HUES64 (cell line): ENCODE measurements around the gene BSN.

ENCODE experiments used
- H3K27ac ChIP-seq: 2 replicates; pipeline ENCODE4 v1.7.0; 2013; ENCODE audit warnings: low read depth, low read length, inconsistent platforms
- H3K27me3 ChIP-seq: 2 replicates; pipeline ENCODE4 v1.6.1; 2013; ENCODE audit warnings: mild to moderate bottlenecking, low read length; ENCODE audit not compliant: insufficient read depth
- H3K36me3 ChIP-seq: 2 replicates; pipeline ENCODE4 v1.6.1; 2013; ENCODE audit warnings: mild to moderate bottlenecking, low read length; ENCODE audit not compliant: insufficient read depth
- H3K4me1 ChIP-seq: 2 replicates; pipeline ENCODE4 v1.6.1; 2013; ENCODE audit warnings: mild to moderate bottlenecking, low read length, moderate library complexity; ENCODE audit not compliant: insufficient read depth
- H3K4me3 ChIP-seq: 2 replicates; pipeline ENCODE4 v1.5.1; 2013; ENCODE audit warnings: mild to moderate bottlenecking, low read length, moderate library complexity
- H3K9ac ChIP-seq: 2 replicates; pipeline ENCODE4 v1.6.1; 2013; ENCODE audit warnings: mild to moderate bottlenecking, low read depth, low read length
- H3K9me3 ChIP-seq: 2 replicates; pipeline ENCODE4 v1.6.1; 2013; ENCODE audit warnings: low read depth, low read length; ENCODE audit not compliant: insufficient read depth
- WGBS: fragments of 150-250, 120-280 bp; methylation state at CpG from one replicate; pipeline ENCODE4 v1.1.7; 2013; ENCODE audit warnings: missing lambda C conversion rate; 5-methylcytosine and 5-hydroxymethylcytosine counted together

Gene BSN

GRCh38 chr3:49656541-49657112 is 102.3 kb downstream of the BSN start:
- no peak overlapping the region for H3K4me3 ChIP-seq

GRCh38 chr3:49657208-49657915 is 103.1 kb downstream of the BSN start:
- Histone ChIP-seq H3K9me3 (no peaks in the 10 kb centered on the region), H3K4me3 (no peak overlapping the region), H3K27ac (no peak overlapping the region), H3K4me1 (no peaks in the 10 kb centered on the region), H3K9ac (no peak overlapping the region), H3K36me3 (no peaks in the 10 kb centered on the region), H3K27me3 (no peaks in the 10 kb centered on the region)
- 95% methylated on average over 36 of the region's 36 CpGs for WGBS

More at GRCh38 chr3:49656541-49657112, 102.3 kb downstream of the BSN start:
- Histone ChIP-seq H3K27ac (no peak overlapping the region), H3K9ac (no peak overlapping the region), H3K36me3 (no peaks in the 10 kb centered on the region), H3K4me1 (no peaks in the 10 kb centered on the region), H3K9me3 (no peaks in the 10 kb centered on the region), H3K27me3 (no peaks in the 10 kb centered on the region)
- 90% methylated on average over 18 of the region's 18 CpGs for WGBS

DNA sequence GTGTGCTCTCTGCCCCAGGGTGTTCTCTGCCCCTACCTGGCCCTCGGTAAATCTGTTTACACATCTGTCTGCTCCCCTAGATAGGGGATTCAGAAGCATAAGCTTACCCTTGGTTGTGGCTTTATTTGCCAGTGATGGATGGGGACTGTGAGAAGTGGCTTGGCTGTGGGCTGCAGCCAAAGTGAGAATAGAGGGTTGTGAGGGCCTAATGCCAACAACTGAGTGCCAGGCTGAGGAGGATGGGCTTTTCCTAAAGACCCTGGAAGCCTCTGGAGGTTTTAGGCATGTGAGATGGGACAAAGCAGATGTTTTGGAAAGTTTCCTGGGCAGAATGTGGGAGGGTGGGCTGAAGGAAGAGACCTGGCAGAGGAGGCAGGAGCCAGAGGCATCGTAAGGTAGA is 104.4 kb downstream of the BSN start:
- Histone ChIP-seq H3K9ac (no peak overlapping the region), H3K4me1 (no peaks in the 10 kb centered on the region), H3K27me3 (no peaks in the 10 kb centered on the region), H3K9me3 (no peaks in the 10 kb centered on the region), H3K4me3 (no peak overlapping the region), H3K36me3 (no peaks in the 10 kb centered on the region), H3K27ac (no peak overlapping the region)
- 95% methylated on average over 2 of the region's 2 CpGs for WGBS

DNA sequence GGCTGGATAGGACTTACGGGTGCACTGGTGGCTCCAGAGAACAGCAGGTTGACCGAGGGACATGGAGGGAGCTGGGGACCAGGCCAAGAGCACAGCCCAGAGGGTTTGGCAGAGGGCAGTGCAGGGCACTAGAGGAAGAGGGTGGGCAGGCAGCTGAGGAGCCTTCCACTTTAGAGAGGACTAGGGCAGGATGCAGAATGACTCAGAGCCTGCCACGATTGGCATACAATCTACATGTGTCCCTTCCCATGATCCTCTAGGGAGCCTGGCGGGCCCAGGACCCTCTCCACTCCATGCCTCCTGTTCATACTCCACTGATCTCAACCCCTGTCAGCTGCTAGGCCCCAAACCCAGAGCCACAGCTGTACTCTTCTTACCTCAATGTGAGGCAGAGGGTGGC is 105.5 kb downstream of the BSN start:
- H3K36me3 ChIP-seq = no peaks in the 10 kb centered on the region
- no peak overlapping the region for H3K4me3 ChIP-seq
- H3K4me1 ChIP-seq = no peaks in the 10 kb centered on the region
- WGBS = 86% methylated on average over 4 of the region's 4 CpGs
- no peak overlapping the region for H3K9ac ChIP-seq
- H3K9me3 ChIP-seq = no peaks in the 10 kb centered on the region
- H3K27ac ChIP-seq = no peak overlapping the region
- no peaks in the 10 kb centered on the region for H3K27me3 ChIP-seq

DNA sequence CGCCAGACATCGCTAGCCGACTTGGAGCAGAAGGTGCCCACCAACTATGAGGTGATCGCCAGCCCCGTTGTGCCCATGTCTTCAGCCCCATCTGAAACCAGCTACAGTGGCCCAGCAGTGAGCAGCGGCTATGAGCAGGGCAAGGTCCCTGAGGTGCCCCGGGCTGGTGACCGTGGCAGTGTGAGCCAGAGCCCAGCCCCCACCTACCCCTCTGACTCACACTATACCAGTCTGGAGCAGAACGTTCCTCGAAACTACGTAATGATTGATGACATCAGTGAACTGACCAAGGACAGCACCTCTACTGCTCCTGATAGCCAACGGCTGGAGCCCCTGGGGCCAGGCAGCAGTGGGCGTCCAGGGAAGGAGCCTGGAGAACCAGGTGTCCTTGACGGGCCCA is 107.0 kb downstream of the BSN start:
- H3K4me3 ChIP-seq = no peak overlapping the region
- 94% methylated on average over 14 of the region's 14 CpGs for WGBS
- H3K36me3 ChIP-seq = no peaks in the 10 kb centered on the region
- H3K27ac ChIP-seq = no peak overlapping the region
- H3K9me3 ChIP-seq = no peaks in the 10 kb centered on the region
- no peaks in the 10 kb centered on the region for H3K27me3 ChIP-seq
- H3K9ac ChIP-seq = no peak overlapping the region
- H3K4me1 ChIP-seq = no peaks in the 10 kb centered on the region

DNA sequence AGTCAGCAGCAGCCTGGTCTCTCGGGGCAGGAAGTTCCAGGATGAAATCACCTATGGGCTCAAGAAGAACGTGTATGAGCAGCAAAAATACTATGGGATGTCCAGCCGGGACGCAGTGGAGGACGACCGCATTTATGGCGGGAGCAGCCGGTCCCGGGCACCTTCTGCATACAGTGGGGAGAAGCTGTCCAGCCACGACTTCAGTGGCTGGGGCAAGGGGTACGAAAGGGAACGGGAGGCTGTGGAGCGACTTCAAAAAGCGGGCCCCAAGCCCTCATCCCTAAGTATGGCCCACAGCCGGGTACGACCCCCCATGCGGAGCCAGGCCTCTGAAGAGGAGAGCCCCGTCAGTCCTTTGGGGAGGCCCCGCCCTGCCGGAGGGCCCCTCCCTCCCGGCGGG is 107.7 kb downstream of the BSN start:
- no peak overlapping the region for H3K27ac ChIP-seq
- no peaks in the 10 kb centered on the region for H3K9me3 ChIP-seq
- H3K4me1 ChIP-seq = no peaks in the 10 kb centered on the region; the same call in 1 of the 2 replicates
- H3K36me3 ChIP-seq = no peaks in the 10 kb centered on the region
- no peaks in the 10 kb centered on the region for H3K27me3 ChIP-seq
- no peak overlapping the region for H3K4me3 ChIP-seq
- no peak overlapping the region for H3K9ac ChIP-seq
- WGBS = 90% methylated on average over 22 of the region's 22 CpGs

- H3K27me3 ChIP-seq = no peaks in the 10 kb centered on the region
- H3K27ac ChIP-seq = no peak overlapping the region
- H3K9ac ChIP-seq = no peak overlapping the region
- no peaks in the 10 kb centered on the region for H3K36me3 ChIP-seq
- H3K9me3 ChIP-seq = no peaks in the 10 kb centered on the region
- H3K4me1 ChIP-seq = no peaks in the 10 kb centered on the region; the same call in 1 of the 2 replicates
- H3K4me3 ChIP-seq = no peak overlapping the region
- WGBS = 94% methylated on average over 34 of the region's 34 CpGs
These were observed 108.6 kb downstream of the BSN start for GRCh38 chr3:49662720-49663413.

DNA sequence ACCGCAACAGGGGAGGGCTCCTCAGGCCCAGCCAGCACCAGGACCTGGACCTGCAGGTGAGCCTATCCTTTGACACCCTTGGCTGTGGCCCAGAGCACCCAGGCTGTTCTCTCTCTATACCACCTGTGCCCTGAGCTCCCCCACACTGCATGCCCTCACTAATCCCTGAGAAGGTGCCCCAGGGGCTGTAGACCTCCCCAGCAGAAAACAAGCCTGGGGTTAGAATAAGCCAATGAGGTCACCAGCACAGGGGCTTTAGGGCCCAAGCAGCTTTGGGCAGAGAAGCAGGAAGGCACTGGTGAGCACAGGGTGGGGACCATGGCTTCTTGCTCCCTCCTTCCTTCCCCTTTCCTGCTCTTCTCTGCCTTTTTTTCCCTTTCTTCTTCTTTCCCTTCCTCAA is 109.6 kb downstream of the BSN start:
- Histone ChIP-seq H3K4me3 (no peak overlapping the region), H3K9me3 (no peaks in the 10 kb centered on the region), H3K4me1 (peaks cover 3% of the 10 kb centered on the region; the same call in 1 of the 2 replicates), H3K36me3 (no peaks in the 10 kb centered on the region), H3K27ac (no peak overlapping the region), H3K27me3 (no peaks in the 10 kb centered on the region), H3K9ac (no peak overlapping the region)
- WGBS = 97% methylated on average over 1 of the region's 1 CpG

DNA sequence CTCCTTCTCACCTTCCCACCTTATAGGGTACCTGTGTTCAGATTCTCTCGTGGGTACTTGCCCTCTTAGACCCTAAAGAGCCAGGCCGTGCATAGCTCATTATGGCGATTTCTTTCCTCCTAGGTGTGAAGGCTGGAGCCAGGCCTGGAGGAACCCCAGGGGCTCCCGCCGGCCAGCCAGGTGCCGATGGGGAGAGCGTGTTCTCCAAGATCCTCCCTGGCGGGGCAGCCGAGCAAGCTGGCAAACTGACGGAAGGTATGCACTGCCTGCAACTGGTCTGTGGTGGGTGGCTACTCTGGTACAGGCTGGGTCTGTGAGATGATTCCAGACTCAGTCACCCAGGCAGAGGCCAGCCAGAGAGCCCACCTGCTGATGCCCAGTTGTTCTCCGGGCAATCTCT is 110.0 kb downstream of the BSN start:
- Histone ChIP-seq H3K9ac (no peak overlapping the region; the same call in 1 of the 2 replicates), H3K4me1 (peaks cover 3% of the 10 kb centered on the region; the same call in 1 of the 2 replicates), H3K36me3 (no peaks in the 10 kb centered on the region), H3K27ac (no peak overlapping the region), H3K4me3 (no peak overlapping the region), H3K27me3 (no peaks in the 10 kb centered on the region), H3K9me3 (no peaks in the 10 kb centered on the region)
- 93% methylated on average over 11 of the region's 11 CpGs for WGBS

DNA sequence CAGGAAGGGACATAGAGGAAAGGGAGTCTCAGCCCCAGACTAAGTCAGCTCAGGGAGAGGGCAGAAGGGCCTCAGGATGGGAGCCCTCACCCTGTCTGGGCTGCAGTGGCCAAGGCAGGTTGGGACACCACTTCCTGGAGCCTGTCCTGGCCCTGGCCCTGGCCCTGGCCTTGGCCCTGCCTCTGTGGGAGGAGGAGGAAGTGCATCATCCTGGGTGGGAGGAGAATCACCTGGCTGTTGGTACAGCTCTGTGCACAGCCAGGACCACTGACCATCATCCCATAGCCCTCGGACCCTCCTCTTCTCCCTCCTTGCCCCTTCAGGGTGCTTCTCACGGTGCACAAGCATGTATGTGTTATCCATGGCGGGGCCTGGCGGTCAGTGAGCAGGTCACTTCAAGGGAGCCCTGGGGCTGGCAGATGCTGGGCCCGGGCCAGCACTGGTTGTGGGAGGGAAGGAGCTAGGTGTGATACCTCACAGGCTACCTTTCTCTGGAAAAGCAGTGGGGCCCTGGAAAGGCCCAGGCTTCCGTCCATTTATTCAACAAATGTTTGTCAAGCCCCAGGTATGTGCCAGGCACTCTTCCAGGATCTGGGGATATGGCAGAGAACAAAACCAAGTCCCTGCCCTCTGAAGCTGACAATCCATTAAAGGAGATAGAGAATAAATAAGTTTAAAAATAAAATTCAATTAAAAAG is 111.7 kb downstream of the BSN start:
- Histone ChIP-seq H3K9ac (no peak overlapping the region), H3K27ac (no peak overlapping the region), H3K4me3 (no peak overlapping the region), H3K36me3 (no peaks in the 10 kb centered on the region), H3K27me3 (no peaks in the 10 kb centered on the region), H3K9me3 (no peaks in the 10 kb centered on the region), H3K4me1 (peaks cover 3% of the 10 kb centered on the region; the same call in 1 of the 2 replicates)
- WGBS = 87% methylated on average over 6 of the region's 6 CpGs

DNA sequence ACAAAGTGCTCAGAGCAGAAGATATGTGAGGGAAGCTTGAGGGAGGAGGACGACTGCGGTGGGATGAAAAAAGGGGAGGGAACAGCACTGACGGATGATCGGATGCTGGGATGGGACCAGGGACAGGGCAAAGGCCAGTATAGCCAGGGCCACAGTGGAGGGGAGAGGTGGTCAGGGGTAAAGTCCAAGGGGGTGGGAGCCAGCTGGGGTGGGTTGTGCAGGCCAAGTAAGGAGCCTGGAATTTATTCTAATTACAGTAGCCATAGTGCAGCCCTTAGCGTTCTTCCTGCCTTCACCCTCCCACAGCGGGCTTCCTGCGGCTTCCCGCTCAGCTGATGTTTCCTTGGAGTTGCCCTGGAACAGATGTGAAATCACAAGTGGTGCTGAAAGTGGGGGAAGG is 112.3 kb downstream of the BSN start:
- 50% methylated on average over 8 of the region's 8 CpGs for WGBS
- no peaks in the 10 kb centered on the region for H3K36me3 ChIP-seq
- no peaks in the 10 kb centered on the region for H3K27me3 ChIP-seq
- no peak overlapping the region for H3K9ac ChIP-seq
- H3K4me1 ChIP-seq = peaks cover 5% of the 10 kb centered on the region; the same call in 1 of the 2 replicates
- no peak overlapping the region for H3K4me3 ChIP-seq
- no peak overlapping the region for H3K27ac ChIP-seq
- H3K9me3 ChIP-seq = no peaks in the 10 kb centered on the region
